Prostate gland (tissue), 2 donors: ENCODE measurements around the gene HPS5.

ENCODE experiments used
- POLR2A ChIP-seq: fragments of 450-650 bp; IDR thresholded peaks from one replicate; pipeline ENCODE4 v1.6.1; 2016; ENCODE audit warnings: antibody characterized with exemption, mild to moderate bottlenecking
- TF ChIP-seq, protein P1 (sequence below), 4 experiments: fragments of 200-600 bp in 2 of 4; fragments of 450-650 bp in 2 of 4; sonication (generic) in 2 of 4; IDR thresholded peaks; 1 replicate in 3 of 4; 2 replicates in 1 of 4; pipeline ENCODE4 v1.5.1; 2016 to 2019; ENCODE audit warnings: antibody characterized with exemption in 4 of 4, mild to moderate bottlenecking in 2 of 4, moderate library complexity in 2 of 4

DNA sequence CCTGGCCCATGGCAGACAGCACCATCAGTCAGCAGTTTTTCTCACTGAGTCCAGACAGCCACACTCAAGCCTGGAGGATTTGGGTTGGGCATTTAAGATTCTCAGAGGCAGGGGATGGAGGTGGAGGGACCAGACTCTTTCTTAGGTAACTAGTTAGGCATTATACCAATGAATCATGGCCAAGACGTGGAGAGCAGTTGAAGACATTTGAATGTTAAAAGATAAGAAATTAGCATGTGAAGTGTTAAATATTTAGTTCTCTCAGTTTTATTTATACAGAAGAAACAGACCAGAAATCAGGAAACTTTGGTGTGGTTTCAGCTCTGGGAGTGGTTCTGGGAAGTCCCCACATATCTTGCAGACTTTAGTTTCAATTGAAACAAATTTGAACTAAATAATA, 10.4 kb upstream of the HPS5 start:
- TF ChIP-seq, protein P1, sequence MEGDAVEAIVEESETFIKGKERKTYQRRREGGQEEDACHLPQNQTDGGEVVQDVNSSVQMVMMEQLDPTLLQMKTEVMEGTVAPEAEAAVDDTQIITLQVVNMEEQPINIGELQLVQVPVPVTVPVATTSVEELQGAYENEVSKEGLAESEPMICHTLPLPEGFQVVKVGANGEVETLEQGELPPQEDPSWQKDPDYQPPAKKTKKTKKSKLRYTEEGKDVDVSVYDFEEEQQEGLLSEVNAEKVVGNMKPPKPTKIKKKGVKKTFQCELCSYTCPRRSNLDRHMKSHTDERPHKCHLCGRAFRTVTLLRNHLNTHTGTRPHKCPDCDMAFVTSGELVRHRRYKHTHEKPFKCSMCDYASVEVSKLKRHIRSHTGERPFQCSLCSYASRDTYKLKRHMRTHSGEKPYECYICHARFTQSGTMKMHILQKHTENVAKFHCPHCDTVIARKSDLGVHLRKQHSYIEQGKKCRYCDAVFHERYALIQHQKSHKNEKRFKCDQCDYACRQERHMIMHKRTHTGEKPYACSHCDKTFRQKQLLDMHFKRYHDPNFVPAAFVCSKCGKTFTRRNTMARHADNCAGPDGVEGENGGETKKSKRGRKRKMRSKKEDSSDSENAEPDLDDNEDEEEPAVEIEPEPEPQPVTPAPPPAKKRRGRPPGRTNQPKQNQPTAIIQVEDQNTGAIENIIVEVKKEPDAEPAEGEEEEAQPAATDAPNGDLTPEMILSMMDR (IDR thresholded peaks at IDR 0.05), result no peak
- TF ChIP-seq POLR2A, result no peak
